ENCODE results near the gene RPRD1B. TPM values are rescaled to one million over a fixed set of nuclear protein-coding genes. Genes with fewer than 3 reads are reported as not detected.

Gene RPRD1B
- total and polyA plus RNA-seq, 2 of the 13 experiments (the other 11 are each of a cell fraction or from before 2014, with no cell fraction given) = 31.1 to 41.5 TPM

DNA sequence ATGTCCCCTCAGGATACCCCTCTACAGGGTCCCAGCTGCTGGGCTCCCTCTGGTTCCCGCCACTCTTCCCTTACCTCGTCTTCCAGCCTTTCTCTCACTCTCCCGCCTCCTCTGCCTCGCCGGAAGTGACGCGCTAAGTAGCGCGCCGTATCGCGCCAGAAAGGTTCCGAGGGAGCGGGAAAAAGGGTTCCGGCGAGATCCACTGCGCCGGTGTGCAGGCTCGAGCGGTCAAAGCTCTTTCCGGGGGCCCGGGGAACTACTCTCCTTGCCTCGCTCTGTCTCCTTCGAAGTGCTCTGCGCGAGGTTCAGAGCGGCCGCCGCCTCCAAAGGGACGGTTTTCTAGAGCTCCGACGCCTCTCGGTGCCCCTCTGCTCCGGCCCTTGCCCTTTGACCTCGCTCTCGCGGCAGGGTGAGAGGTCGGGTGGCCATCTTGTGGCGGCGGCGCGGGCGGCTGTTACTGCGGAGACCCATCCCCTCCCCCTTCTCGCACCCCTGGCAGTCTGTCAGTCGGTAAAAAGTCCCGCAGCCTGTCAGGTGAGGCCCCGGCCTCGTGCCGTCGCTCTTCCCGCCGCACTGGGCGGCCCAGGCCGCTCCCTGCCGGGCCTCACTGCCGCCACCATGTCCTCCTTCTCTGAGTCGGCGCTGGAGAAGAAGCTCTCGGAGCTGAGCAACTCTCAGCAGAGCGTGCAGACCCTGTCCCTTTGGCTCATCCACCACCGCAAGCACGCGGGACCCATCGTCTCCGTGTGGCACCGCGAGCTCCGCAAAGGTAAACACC is at the start of gene RPRD1B, which contains the start of gene TTI1 (continued):
- TF ChIP-seq, protein P1, sequence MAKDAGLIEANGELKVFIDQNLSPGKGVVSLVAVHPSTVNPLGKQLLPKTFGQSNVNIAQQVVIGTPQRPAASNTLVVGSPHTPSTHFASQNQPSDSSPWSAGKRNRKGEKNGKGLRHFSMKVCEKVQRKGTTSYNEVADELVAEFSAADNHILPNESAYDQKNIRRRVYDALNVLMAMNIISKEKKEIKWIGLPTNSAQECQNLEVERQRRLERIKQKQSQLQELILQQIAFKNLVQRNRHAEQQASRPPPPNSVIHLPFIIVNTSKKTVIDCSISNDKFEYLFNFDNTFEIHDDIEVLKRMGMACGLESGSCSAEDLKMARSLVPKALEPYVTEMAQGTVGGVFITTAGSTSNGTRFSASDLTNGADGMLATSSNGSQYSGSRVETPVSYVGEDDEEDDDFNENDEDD (CRISPR knock-in tag; IDR thresholded peaks at IDR 0.05; ENCODE audit: borderline replicate concordance) = peak; percentile 100
- TF ChIP-seq HNRNPK (IDR thresholded peaks at IDR 0.05; ENCODE audit: low read depth, low read length, poor library complexity, severe bottlenecking) (peak; percentile 81), TMF1 (CRISPR knock-in tag; IDR thresholded peaks at IDR 0.05; ENCODE audit: low read depth) (peak; percentile 95), SNAI1 (CRISPR knock-in tag; IDR thresholded peaks at IDR 0.05; ENCODE audit: borderline replicate concordance) (peak; percentile 80; the same call in 1 of the 2 replicates), SIX4 (CRISPR knock-in tag; IDR thresholded peaks at IDR 0.05) (peak; percentile 51; the same call in 1 of the 2 replicates), WIZ (CRISPR knock-in tag; IDR thresholded peaks at IDR 0.05) (peak; percentile 85; the same call in 1 of the 2 replicates), ZNF747 (CRISPR knock-in tag; IDR thresholded peaks at IDR 0.05; ENCODE audit: borderline replicate concordance) (peak; percentile 57; the same call in 1 of the 2 replicates), ELF1 (CRISPR knock-in tag; IDR thresholded peaks at IDR 0.05) (peak; percentile 86), SMAD1 (CRISPR knock-in tag; IDR thresholded peaks at IDR 0.05; ENCODE audit: borderline replicate concordance, low read depth) (no peak), NFATC3 (CRISPR knock-in tag; IDR thresholded peaks at IDR 0.05) (peak; percentile 84; the same call in 1 of the 2 replicates), MED8 (CRISPR knock-in tag; IDR thresholded peaks at IDR 0.05; ENCODE audit: insufficient replicate concordance) (peak; percentile 96), KLF9 (CRISPR knock-in tag; IDR thresholded peaks at IDR 0.05; ENCODE audit: low read depth) (no peak; the same call in 1 of the 2 replicates), TBL1XR1 (IDR thresholded peaks at IDR 0.05; ENCODE audit: borderline replicate concordance, low read length, partially characterized antibody) (peak; percentile 42), ZNF605 (CRISPR knock-in tag; IDR thresholded peaks at IDR 0.05) (peak; percentile 99), ZNF138 (CRISPR knock-in tag; IDR thresholded peaks at IDR 0.05; ENCODE audit: low read depth) (no peak; the same call in 1 of the 2 replicates), BCL6 (CRISPR knock-in tag; IDR thresholded peaks at IDR 0.05) (peak; percentile 50)
- TF ChIP-seq, protein P2, sequence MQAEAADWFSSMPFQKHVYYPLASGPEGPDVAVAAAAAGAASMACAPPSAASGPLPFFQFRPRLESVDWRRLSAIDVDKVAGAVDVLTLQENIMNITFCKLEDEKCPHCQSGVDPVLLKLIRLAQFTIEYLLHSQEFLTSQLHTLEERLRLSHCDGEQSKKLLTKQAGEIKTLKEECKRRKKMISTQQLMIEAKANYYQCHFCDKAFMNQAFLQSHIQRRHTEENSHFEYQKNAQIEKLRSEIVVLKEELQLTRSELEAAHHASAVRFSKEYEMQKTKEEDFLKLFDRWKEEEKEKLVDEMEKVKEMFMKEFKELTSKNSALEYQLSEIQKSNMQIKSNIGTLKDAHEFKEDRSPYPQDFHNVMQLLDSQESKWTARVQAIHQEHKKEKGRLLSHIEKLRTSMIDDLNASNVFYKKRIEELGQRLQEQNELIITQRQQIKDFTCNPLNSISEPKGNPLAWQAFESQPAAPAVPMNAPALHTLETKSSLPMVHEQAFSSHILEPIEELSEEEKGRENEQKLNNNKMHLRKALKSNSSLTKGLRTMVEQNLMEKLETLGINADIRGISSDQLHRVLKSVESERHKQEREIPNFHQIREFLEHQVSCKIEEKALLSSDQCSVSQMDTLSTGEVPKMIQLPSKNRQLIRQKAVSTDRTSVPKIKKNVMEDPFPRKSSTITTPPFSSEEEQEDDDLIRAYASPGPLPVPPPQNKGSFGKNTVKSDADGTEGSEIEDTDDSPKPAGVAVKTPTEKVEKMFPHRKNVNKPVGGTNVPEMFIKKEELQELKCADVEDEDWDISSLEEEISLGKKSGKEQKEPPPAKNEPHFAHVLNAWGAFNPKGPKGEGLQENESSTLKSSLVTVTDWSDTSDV (CRISPR knock-in tag; IDR thresholded peaks at IDR 0.05) = peak; percentile 96
- TF ChIP-seq, protein P3, sequence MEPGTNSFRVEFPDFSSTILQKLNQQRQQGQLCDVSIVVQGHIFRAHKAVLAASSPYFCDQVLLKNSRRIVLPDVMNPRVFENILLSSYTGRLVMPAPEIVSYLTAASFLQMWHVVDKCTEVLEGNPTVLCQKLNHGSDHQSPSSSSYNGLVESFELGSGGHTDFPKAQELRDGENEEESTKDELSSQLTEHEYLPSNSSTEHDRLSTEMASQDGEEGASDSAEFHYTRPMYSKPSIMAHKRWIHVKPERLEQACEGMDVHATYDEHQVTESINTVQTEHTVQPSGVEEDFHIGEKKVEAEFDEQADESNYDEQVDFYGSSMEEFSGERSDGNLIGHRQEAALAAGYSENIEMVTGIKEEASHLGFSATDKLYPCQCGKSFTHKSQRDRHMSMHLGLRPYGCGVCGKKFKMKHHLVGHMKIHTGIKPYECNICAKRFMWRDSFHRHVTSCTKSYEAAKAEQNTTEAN (CRISPR knock-in tag; conservative IDR thresholded peaks at IDR 0.05) = peak; percentile 64
- TF ChIP-seq, protein P4, sequence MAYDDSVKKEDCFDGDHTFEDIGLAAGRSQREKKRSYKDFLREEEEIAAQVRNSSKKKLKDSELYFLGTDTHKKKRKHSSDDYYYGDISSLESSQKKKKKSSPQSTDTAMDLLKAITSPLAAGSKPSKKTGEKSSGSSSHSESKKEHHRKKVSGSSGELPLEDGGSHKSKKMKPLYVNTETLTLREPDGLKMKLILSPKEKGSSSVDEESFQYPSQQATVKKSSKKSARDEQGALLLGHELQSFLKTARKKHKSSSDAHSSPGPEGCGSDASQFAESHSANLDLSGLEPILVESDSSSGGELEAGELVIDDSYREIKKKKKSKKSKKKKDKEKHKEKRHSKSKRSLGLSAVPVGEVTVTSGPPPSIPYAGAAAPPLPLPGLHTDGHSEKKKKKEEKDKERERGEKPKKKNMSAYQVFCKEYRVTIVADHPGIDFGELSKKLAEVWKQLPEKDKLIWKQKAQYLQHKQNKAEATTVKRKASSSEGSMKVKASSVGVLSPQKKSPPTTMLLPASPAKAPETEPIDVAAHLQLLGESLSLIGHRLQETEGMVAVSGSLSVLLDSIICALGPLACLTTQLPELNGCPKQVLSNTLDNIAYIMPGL (CRISPR knock-in tag; IDR thresholded peaks at IDR 0.05; ENCODE audit: borderline replicate concordance in 1 of 2, low read depth in 1 of 2) = peak; percentile 96 to 97
